Thyroid gland (tissue), 4 donors: ENCODE results near the gene PLEKHA5.

Experiments
- CTCF ChIP-seq, 6 experiments: fragments of 200-600 bp in 3 of 6; fragments of 450-650 bp in 3 of 6; sonication (generic) in 3 of 6; IDR thresholded peaks; one replicate each; pipeline ENCODE4 v1.5.1; 2016 to 2019; ENCODE audit warnings: antibody characterized with exemption in 6 of 6, mild to moderate bottlenecking in 2 of 6, inconsistent platforms in 1 of 6, moderate library complexity in 1 of 6
- POLR2A ChIP-seq, 2 donors: fragments of 450-650 bp; IDR thresholded peaks; one replicate each; pipeline ENCODE4 v1.6.1; 2017; ENCODE audit warnings: antibody characterized with exemption in 2 of 2, mild to moderate bottlenecking in 2 of 2, moderate library complexity in 1 of 2

GRCh38 chr12:19373586-19373985, 244.1 kb downstream of the PLEKHA5 start:
- TF ChIP-seq CTCF (IDR thresholded peaks at IDR 0.05) (no peak), POLR2A (IDR thresholded peaks at IDR 0.05) (no peak)
